ENCODE measurements around the gene CCNE1. TPM values are rescaled to one million over a fixed set of nuclear protein-coding genes. Genes with fewer than 3 reads are reported as not detected.

The CCNE1 gene
- total and polyA plus RNA-seq, 4 donors: 0.49 to 1.6 (median 0.84) TPM

GRCh38 chr19:29841559-29842367 lies 30.0 kb downstream of the CCNE1 start:
- no peak overlapping the region for H3K27ac ChIP-seq (ENCODE audit: low read depth in 1 of 2, low read length in 2 of 2)
- no peak for ATAC-seq (ENCODE audit: low FRiP score)
- peak in 1 of 2 donors; percentile 27 for DNase-seq
- no peak overlapping the region for H3K4me3 ChIP-seq (ENCODE audit: low read length in 2 of 2)
- intact Hi-C loops (cut with DNase I): no loop called here
- no peaks in the 10 kb centered on the region for H3K9me3 ChIP-seq (ENCODE audit: control insufficient read depth, low read length)
- no peaks in the 10 kb centered on the region for H3K27me3 ChIP-seq (ENCODE audit: control insufficient read depth in 1 of 2, insufficient read depth in 2 of 2, low read length in 1 of 2)
- H3K4me1 ChIP-seq (ENCODE audit: control insufficient read depth in 1 of 2, insufficient read depth in 2 of 2, low read length in 2 of 2): no peaks in the 10 kb centered on the region
- 75 to 82% methylated on average over 10 of the region's 10 CpGs for WGBS, 2 donors
- no peaks in the 10 kb centered on the region for H3K36me3 ChIP-seq (ENCODE audit: control insufficient read depth in 1 of 2, insufficient read depth in 2 of 2, low read length in 1 of 2)

- Histone ChIP-seq H3K4me1 (ENCODE audit: control insufficient read depth in 1 of 2, insufficient read depth in 2 of 2, low read length in 2 of 2) (no peaks in the 10 kb centered on the region), H3K27me3 (ENCODE audit: control insufficient read depth in 1 of 2, insufficient read depth in 2 of 2, low read length in 1 of 2) (no peaks in the 10 kb centered on the region), H3K36me3 (ENCODE audit: control insufficient read depth in 1 of 2, insufficient read depth in 2 of 2, low read length in 1 of 2) (no peaks in the 10 kb centered on the region), H3K9me3 (ENCODE audit: control insufficient read depth, low read length) (no peaks in the 10 kb centered on the region), H3K27ac (ENCODE audit: low read depth in 1 of 2, low read length in 2 of 2) (no peak overlapping the region), H3K4me3 (ENCODE audit: low read length in 2 of 2) (no peak overlapping the region)
- ATAC-seq (ENCODE audit: low FRiP score) (no peak), DNase-seq (peak in 1 of 2 donors; percentile 34)
- intact Hi-C loops (cut with DNase I): no loop called here
- 84 to 88% methylated on average over 11 of the region's 11 CpGs for WGBS, 2 donors
These were observed 30.8 kb downstream of the CCNE1 start for GRCh38 chr19:29842471-29843179.

- DNase-seq (peak; percentile 67 to 78), ATAC-seq (ENCODE audit: low FRiP score) (peak; percentile 2)
- no peak overlapping the region for H3K27ac ChIP-seq (ENCODE audit: low read depth in 1 of 2, low read length in 2 of 2)
- intact Hi-C loops (cut with DNase I): no loop called here
- 6 to 7% methylated on average over 44 to 48 of the region's 48 CpGs for WGBS, 2 donors
- H3K27me3 ChIP-seq (ENCODE audit: control insufficient read depth in 1 of 2, insufficient read depth in 2 of 2, low read length in 1 of 2): no peaks in the 10 kb centered on the region
- no peak overlapping the region for H3K4me3 ChIP-seq (ENCODE audit: low read length in 2 of 2)
- no peaks in the 10 kb centered on the region for H3K9me3 ChIP-seq (ENCODE audit: control insufficient read depth, low read length)
- no peaks in the 10 kb centered on the region for H3K4me1 ChIP-seq (ENCODE audit: control insufficient read depth in 1 of 2, insufficient read depth in 2 of 2, low read length in 2 of 2)
- no peaks in the 10 kb centered on the region for H3K36me3 ChIP-seq (ENCODE audit: control insufficient read depth in 1 of 2, insufficient read depth in 2 of 2, low read length in 1 of 2)
These were observed 31.6 kb downstream of the CCNE1 start for GRCh38 chr19:29843180-29844051.

- WGBS, 2 donors: 0 to 1% methylated on average over 32 to 49 of the region's 49 CpGs
- intact Hi-C loops (cut with DNase I): loop anchor here (1.0 to 5.0 kb wide), 2 partner anchors 33 to 35 kb away; partner anchors contain the start of gene CCNE1 (in 1 of the 2)
- peak; percentile 96 for ATAC-seq (ENCODE audit: low FRiP score)
- H3K36me3 ChIP-seq (ENCODE audit: control insufficient read depth in 1 of 2, insufficient read depth in 2 of 2, low read length in 1 of 2): no peaks in the 10 kb centered on the region
- no peaks in the 10 kb centered on the region for H3K27me3 ChIP-seq (ENCODE audit: control insufficient read depth in 1 of 2, insufficient read depth in 2 of 2, low read length in 1 of 2)
- peak; percentile 95 to 97 for DNase-seq
- H3K4me3 ChIP-seq (ENCODE audit: low read length in 2 of 2): peak overlapping the region; percentile 68 to 98
- no peaks in the 10 kb centered on the region for H3K4me1 ChIP-seq (ENCODE audit: control insufficient read depth in 1 of 2, insufficient read depth in 2 of 2, low read length in 2 of 2)
- no peaks in the 10 kb centered on the region for H3K9me3 ChIP-seq (ENCODE audit: control insufficient read depth, low read length)
- H3K27ac ChIP-seq (ENCODE audit: low read depth in 1 of 2, low read length in 2 of 2): peak overlapping the region in 1 of 2 donors; percentile 54
These were observed 33.2 kb downstream of the CCNE1 start for GRCh38 chr19:29844891-29845573.

- intact Hi-C loops (cut with DNase I): loop anchor here (1.0 to 5.0 kb wide), 2 partner anchors 33 to 35 kb away; partner anchors contain the start of gene CCNE1 (in 1 of the 2)
- ATAC-seq (ENCODE audit: low FRiP score) (no peak), DNase-seq (peak; percentile 58 to 72)
- Histone ChIP-seq H3K27ac (ENCODE audit: low read depth in 1 of 2, low read length in 2 of 2) (no peak overlapping the region), H3K9me3 (ENCODE audit: control insufficient read depth, low read length) (no peaks in the 10 kb centered on the region), H3K36me3 (ENCODE audit: control insufficient read depth in 1 of 2, insufficient read depth in 2 of 2, low read length in 1 of 2) (no peaks in the 10 kb centered on the region), H3K4me1 (ENCODE audit: control insufficient read depth in 1 of 2, insufficient read depth in 2 of 2, low read length in 2 of 2) (no peaks in the 10 kb centered on the region), H3K27me3 (ENCODE audit: control insufficient read depth in 1 of 2, insufficient read depth in 2 of 2, low read length in 1 of 2) (no peaks in the 10 kb centered on the region), H3K4me3 (ENCODE audit: low read length in 2 of 2) (peak overlapping the region; percentile 68 to 98)
- WGBS, 2 donors: 2% methylated on average over 22 of the region's 22 CpGs
These were observed 33.9 kb downstream of the CCNE1 start for GRCh38 chr19:29845574-29846176.

- no peaks in the 10 kb centered on the region for H3K9me3 ChIP-seq (ENCODE audit: control insufficient read depth, low read length)
- DNase-seq: peak in 1 of 2 donors; percentile 7
- 55 to 58% methylated on average over 2 of the region's 2 CpGs for WGBS, 2 donors
- H3K4me3 ChIP-seq (ENCODE audit: low read length in 2 of 2): no peak overlapping the region
- intact Hi-C loops (cut with DNase I): loop anchor here in 1 of 2 donors (5.0 kb wide), 1 partner anchor 37 kb away; the partner anchor contains the start of gene CCNE1
- no peaks in the 10 kb centered on the region for H3K27me3 ChIP-seq (ENCODE audit: control insufficient read depth in 1 of 2, insufficient read depth in 2 of 2, low read length in 1 of 2)
- no peaks in the 10 kb centered on the region for H3K4me1 ChIP-seq (ENCODE audit: control insufficient read depth in 1 of 2, insufficient read depth in 2 of 2, low read length in 2 of 2)
- H3K27ac ChIP-seq (ENCODE audit: low read depth in 1 of 2, low read length in 2 of 2): no peak overlapping the region
- H3K36me3 ChIP-seq (ENCODE audit: control insufficient read depth in 1 of 2, insufficient read depth in 2 of 2, low read length in 1 of 2): no peaks in the 10 kb centered on the region
- ATAC-seq (ENCODE audit: low FRiP score): no peak
These were observed 37.4 kb downstream of the CCNE1 start for GRCh38 chr19:29849208-29849607.

- ATAC-seq (ENCODE audit: low FRiP score): no peak
- 90 to 97% methylated on average over 2 of the region's 2 CpGs for WGBS, 2 donors
- Histone ChIP-seq H3K36me3 (ENCODE audit: control insufficient read depth in 1 of 2, insufficient read depth in 2 of 2, low read length in 1 of 2) (no peaks in the 10 kb centered on the region), H3K4me3 (ENCODE audit: low read length in 2 of 2) (no peak overlapping the region), H3K4me1 (ENCODE audit: control insufficient read depth in 1 of 2, insufficient read depth in 2 of 2, low read length in 2 of 2) (no peaks in the 10 kb centered on the region), H3K27me3 (ENCODE audit: control insufficient read depth in 1 of 2, insufficient read depth in 2 of 2, low read length in 1 of 2) (no peaks in the 10 kb centered on the region), H3K27ac (ENCODE audit: low read depth in 1 of 2, low read length in 2 of 2) (no peak overlapping the region), H3K9me3 (ENCODE audit: control insufficient read depth, low read length) (no peaks in the 10 kb centered on the region)
- peak in 1 of 2 donors; percentile 0 for DNase-seq
- intact Hi-C loops (cut with DNase I): no loop called here
These were observed 38.7 kb downstream of the CCNE1 start for GRCh38 chr19:29850482-29850881.
